ENCODE measurements around the gene CKB. TPM values are rescaled to one million over a fixed set of nuclear protein-coding genes. Genes with fewer than 3 reads are reported as not detected.

The CKB gene
- total and polyA plus RNA-seq, 9 of the 15 experiments (the other 6 are each of a cell fraction or from before 2014, with no cell fraction given): 23.9 to 692 (median 132) TPM

- TF ChIP-seq CBFB (CRISPR knock-in tag; IDR thresholded peaks at IDR 0.05) (no peak), ZNF408 (CRISPR knock-in tag; IDR thresholded peaks at IDR 0.05; ENCODE audit: low read depth) (no peak), XRCC3 (IDR thresholded peaks at IDR 0.05) (no peak), ZNF280A (IDR thresholded peaks at IDR 0.05; ENCODE audit: low read depth, partially characterized antibody) (no peak), ZKSCAN3 (CRISPR knock-in tag; IDR thresholded peaks at IDR 0.05) (no peak), BRCA1 (IDR thresholded peaks at IDR 0.05) (no peak), BRCA1 (CRISPR knock-in tag; IDR thresholded peaks at IDR 0.05) (no peak), STAT6 (CRISPR knock-in tag; IDR thresholded peaks at IDR 0.05) (no peak), RCOR1 (IDR thresholded peaks at IDR 0.05; ENCODE audit: borderline replicate concordance in 1 of 2, low read depth in 2 of 2, low read length in 2 of 2) (0 out of 4 replicates have a peak, but pooled peaks of 1 of the 2 experiments have one; percentile 44), IFI16 (CRISPR knock-in tag; IDR thresholded peaks at IDR 0.05) (no peak), E2F6 (IDR thresholded peaks at IDR 0.05; ENCODE audit: borderline replicate concordance in 1 of 2, extremely low read depth in 1 of 2, insufficient read depth in 1 of 2, insufficient read length in 1 of 2, low read depth in 1 of 2, low read length in 1 of 2, poor library complexity in 1 of 2, severe bottlenecking in 1 of 2) (peak; percentile 50 to 57), SAFB (IDR thresholded peaks at IDR 0.05; ENCODE audit: borderline replicate concordance, low read depth, low read length) (no peak), SPI1 (IDR thresholded peaks at IDR 0.05; ENCODE audit: borderline replicate concordance, low read depth, low read length) (peak; percentile 88), RFX1 (IDR thresholded peaks at IDR 0.05) (no peak), SIX5 (IDR thresholded peaks at IDR 0.05; ENCODE audit: borderline replicate concordance in 1 of 2, insufficient read depth in 1 of 2, low read depth in 1 of 2, low read length in 2 of 2) (no peak), FOXJ3 (CRISPR knock-in tag; IDR thresholded peaks at IDR 0.05) (no peak), PATZ1 (CRISPR knock-in tag; IDR thresholded peaks at IDR 0.05; ENCODE audit: borderline replicate concordance) (no peak), ZNF12 (CRISPR knock-in tag; IDR thresholded peaks at IDR 0.05) (no peak), BCOR (IDR thresholded peaks at IDR 0.05) (no peak)
Observed at GRCh38 chr14:103520657-103521437, 1.8 kb downstream of the CKB start (continued).
